ENCODE data around the gene ARAP3.

GRCh38 chr5:141696431-141696830 is 14.4 kb upstream of the ARAP3 start:
- TF ChIP-seq POLR2A (IDR thresholded peaks at IDR 0.05) (no peak), CTCF (IDR thresholded peaks at IDR 0.05) (no peak)

Measured in body of pancreas (tissue), 4 donors.